WTC11 (cell line): ENCODE data around the gene HNRNPL. TPM values are rescaled to one million over a fixed set of nuclear protein-coding genes. Genes with fewer than 3 reads are reported as not detected.
"Not testable (repeated sequence)": the region's sequence is repeated elsewhere in the genome, so short reads cannot be mapped to it uniquely, and the experiment has no call there.

Source experiments
- ATAC-seq: fragments of 200-7000 bp; cut with Tn5 transposase; 2 replicates; pipeline ENCODE4 v1.10.0; 2021; ENCODE audit warnings: mild to moderate bottlenecking, moderate library complexity
- CTCF ChIA-PET: fragments of 300-600 bp; sonication (Branson Sonifier 250); formaldehyde crosslinking; loops from one replicate; lab custom pipeline; 2021; ENCODE audit warnings: antibody characterized with exemption; lab: Charles Lee
- POLR2A ChIA-PET: fragments of 350-600 bp; sonication (Branson Sonifier 250); formaldehyde crosslinking; loops from one replicate; lab custom pipeline; 2021; ENCODE audit warnings: antibody characterized with exemption; lab: Charles Lee
- DNase-seq: peaks from one replicate; pipeline ENCODE4 v3.0.0; 2021; ENCODE audit warnings: low spot score
- H3K27ac Mint-ChIP-seq: 2 replicates; pipeline ENCODE4 v1.8.0; 2021; ENCODE audit warnings: mixed read lengths
- H3K27me3 Mint-ChIP-seq: 2 replicates; pipeline ENCODE4 v1.8.0; 2021; ENCODE audit warnings: low read depth, mild to moderate bottlenecking, moderate library complexity, mixed read lengths
- H3K36me3 Mint-ChIP-seq: 2 replicates; pipeline ENCODE4 v1.8.0; 2021; ENCODE audit warnings: mixed read lengths
- H3K4me1 Mint-ChIP-seq: 2 replicates; pipeline ENCODE4 v1.8.0; 2022; ENCODE audit warnings: mixed read lengths
- H3K4me3 Mint-ChIP-seq: 2 replicates; pipeline ENCODE4 v1.8.0; 2021; ENCODE audit warnings: mild to moderate bottlenecking, moderate library complexity, mixed read lengths
- H3K9me3 Mint-ChIP-seq: 2 replicates; pipeline ENCODE4 v1.8.0; 2021; ENCODE audit warnings: mixed read lengths
- ETV6 ChIP-seq: sonication (generic); formaldehyde crosslinking; IDR thresholded peaks from 2 replicates; pipeline ENCODE4 v1.8.1; 2022; ENCODE audit warnings: mild to moderate bottlenecking, missing genetic modification reagents
- MYBL2 ChIP-seq: sonication (generic); formaldehyde crosslinking; IDR thresholded peaks from 2 replicates; pipeline ENCODE4 v1.8.1; 2023; ENCODE audit warnings: mild to moderate bottlenecking, moderate library complexity, missing genetic modification reagents
- RELA ChIP-seq: sonication (generic); formaldehyde crosslinking; IDR thresholded peaks from 2 replicates; pipeline ENCODE4 v1.8.1; 2022; ENCODE audit warnings: missing genetic modification reagents, mild to moderate bottlenecking, borderline replicate concordance
- ZNF263 ChIP-seq: sonication (generic); formaldehyde crosslinking; IDR thresholded peaks from 2 replicates; pipeline ENCODE4 v1.8.1; 2022; ENCODE audit warnings: low read depth, mild to moderate bottlenecking, moderate library complexity, missing genetic modification reagents
- total RNA-seq: library from RNA; stranded (reverse); gene quantifications from 3 replicates; pipeline ENCODE4 v1.2.3, GENCODE V29; 2021
- TF ChIP-seq, protein P1 (sequence below): sonication (generic); formaldehyde crosslinking; IDR thresholded peaks from 2 replicates; pipeline ENCODE4 v1.8.0; 2022; ENCODE audit warnings: missing genetic modification reagents
- TF ChIP-seq, protein P2 (sequence below): sonication (generic); formaldehyde crosslinking; IDR thresholded peaks from 2 replicates; pipeline ENCODE4 v1.8.1; 2023; ENCODE audit warnings: mild to moderate bottlenecking, missing genetic modification reagents
- TF ChIP-seq, protein P3 (sequence below): fragments of 250-450 bp; sonication (Bioruptor Pico); IDR thresholded peaks from 2 replicates; pipeline ENCODE4 v1.9.0; 2021; ENCODE audit warnings: mild to moderate bottlenecking, borderline replicate concordance
- TF ChIP-seq, protein P4 (sequence below): sonication (generic); formaldehyde crosslinking; IDR thresholded peaks from 2 replicates; pipeline ENCODE4 v1.8.0; 2023; ENCODE audit warnings: mild to moderate bottlenecking, missing genetic modification reagents

The HNRNPL gene
- total RNA-seq, 1 experiment from 2014 or later, result 779 TPM

DNA sequence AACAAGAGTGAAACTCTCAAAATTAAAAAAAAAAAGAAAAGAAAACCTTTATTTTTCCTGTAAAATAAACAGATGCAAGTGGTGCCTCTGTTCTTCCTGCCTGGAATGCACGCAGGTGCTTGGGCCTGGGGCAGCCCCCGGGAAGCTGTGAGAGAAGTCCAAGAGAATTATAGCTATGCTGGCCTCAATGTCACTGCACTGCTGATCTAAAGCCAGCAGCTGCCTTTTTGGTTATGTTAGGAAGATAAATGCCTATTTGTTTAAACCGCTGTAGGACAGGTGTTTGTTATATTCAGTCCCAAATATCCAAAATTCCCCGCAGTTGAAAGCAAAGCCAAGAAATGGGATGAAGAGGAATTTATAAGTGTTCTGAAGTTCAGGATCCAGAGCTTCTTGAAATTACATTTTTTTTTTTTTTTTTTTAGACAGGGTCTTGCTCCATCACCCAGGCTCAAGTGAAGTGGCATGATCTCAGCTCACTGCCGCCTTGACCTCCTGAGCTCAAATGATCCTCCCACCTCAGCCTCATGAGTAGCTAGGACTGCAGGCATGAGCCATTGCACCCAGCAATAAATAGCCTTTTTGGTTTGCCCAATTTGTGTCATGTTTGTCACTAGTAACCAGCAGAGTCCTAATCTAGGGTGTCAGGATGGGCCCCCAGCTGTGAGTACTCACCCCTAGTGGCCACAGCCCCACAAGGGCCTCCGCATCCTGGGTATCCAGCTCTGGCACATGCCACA, 26.0 kb upstream of the HNRNPL start:
- peaks cover 20% of the 10 kb centered on the region for H3K4me1 Mint-ChIP-seq
- H3K4me3 Mint-ChIP-seq, result no peak overlapping the region
- ChIA-PET POLR2A (interaction anchor here (1.2 kb wide), 1 partner anchor 27 kb away, joined by 3 read pairs; no protein-coding TSS in a partner anchor), CTCF (interaction anchor here (0.7 to 7.1 kb wide), 6 partner anchors 12 to 473 kb away, joined by 3 to 43 read pairs (median 4); partner anchors contain the start of genes FAM98C, MRPS12, NFKBIB and SARS2)
- DNase-seq (no peak), ATAC-seq (no peak)
- H3K27ac Mint-ChIP-seq, result no peak overlapping the region
- TF ChIP-seq RELA (CRISPR knock-in tag), result no peak
- TF ChIP-seq, protein P1, sequence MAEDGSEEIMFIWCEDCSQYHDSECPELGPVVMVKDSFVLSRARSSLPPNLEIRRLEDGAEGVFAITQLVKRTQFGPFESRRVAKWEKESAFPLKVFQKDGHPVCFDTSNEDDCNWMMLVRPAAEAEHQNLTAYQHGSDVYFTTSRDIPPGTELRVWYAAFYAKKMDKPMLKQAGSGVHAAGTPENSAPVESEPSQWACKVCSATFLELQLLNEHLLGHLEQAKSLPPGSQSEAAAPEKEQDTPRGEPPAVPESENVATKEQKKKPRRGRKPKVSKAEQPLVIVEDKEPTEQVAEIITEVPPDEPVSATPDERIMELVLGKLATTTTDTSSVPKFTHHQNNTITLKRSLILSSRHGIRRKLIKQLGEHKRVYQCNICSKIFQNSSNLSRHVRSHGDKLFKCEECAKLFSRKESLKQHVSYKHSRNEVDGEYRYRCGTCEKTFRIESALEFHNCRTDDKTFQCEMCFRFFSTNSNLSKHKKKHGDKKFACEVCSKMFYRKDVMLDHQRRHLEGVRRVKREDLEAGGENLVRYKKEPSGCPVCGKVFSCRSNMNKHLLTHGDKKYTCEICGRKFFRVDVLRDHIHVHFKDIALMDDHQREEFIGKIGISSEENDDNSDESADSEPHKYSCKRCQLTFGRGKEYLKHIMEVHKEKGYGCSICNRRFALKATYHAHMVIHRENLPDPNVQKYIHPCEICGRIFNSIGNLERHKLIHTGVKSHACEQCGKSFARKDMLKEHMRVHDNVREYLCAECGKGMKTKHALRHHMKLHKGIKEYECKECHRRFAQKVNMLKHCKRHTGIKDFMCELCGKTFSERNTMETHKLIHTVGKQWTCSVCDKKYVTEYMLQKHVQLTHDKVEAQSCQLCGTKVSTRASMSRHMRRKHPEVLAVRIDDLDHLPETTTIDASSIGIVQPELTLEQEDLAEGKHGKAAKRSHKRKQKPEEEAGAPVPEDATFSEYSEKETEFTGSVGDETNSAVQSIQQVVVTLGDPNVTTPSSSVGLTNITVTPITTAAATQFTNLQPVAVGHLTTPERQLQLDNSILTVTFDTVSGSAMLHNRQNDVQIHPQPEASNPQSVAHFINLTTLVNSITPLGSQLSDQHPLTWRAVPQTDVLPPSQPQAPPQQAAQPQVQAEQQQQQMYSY, result no peak
- TF ChIP-seq MYBL2 (CRISPR knock-in tag), result no peak
- TF ChIP-seq, protein P2, sequence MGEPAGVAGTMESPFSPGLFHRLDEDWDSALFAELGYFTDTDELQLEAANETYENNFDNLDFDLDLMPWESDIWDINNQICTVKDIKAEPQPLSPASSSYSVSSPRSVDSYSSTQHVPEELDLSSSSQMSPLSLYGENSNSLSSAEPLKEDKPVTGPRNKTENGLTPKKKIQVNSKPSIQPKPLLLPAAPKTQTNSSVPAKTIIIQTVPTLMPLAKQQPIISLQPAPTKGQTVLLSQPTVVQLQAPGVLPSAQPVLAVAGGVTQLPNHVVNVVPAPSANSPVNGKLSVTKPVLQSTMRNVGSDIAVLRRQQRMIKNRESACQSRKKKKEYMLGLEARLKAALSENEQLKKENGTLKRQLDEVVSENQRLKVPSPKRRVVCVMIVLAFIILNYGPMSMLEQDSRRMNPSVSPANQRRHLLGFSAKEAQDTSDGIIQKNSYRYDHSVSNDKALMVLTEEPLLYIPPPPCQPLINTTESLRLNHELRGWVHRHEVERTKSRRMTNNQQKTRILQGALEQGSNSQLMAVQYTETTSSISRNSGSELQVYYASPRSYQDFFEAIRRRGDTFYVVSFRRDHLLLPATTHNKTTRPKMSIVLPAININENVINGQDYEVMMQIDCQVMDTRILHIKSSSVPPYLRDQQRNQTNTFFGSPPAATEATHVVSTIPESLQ (CRISPR knock-in tag), result no peak
- TF ChIP-seq, protein P3, sequence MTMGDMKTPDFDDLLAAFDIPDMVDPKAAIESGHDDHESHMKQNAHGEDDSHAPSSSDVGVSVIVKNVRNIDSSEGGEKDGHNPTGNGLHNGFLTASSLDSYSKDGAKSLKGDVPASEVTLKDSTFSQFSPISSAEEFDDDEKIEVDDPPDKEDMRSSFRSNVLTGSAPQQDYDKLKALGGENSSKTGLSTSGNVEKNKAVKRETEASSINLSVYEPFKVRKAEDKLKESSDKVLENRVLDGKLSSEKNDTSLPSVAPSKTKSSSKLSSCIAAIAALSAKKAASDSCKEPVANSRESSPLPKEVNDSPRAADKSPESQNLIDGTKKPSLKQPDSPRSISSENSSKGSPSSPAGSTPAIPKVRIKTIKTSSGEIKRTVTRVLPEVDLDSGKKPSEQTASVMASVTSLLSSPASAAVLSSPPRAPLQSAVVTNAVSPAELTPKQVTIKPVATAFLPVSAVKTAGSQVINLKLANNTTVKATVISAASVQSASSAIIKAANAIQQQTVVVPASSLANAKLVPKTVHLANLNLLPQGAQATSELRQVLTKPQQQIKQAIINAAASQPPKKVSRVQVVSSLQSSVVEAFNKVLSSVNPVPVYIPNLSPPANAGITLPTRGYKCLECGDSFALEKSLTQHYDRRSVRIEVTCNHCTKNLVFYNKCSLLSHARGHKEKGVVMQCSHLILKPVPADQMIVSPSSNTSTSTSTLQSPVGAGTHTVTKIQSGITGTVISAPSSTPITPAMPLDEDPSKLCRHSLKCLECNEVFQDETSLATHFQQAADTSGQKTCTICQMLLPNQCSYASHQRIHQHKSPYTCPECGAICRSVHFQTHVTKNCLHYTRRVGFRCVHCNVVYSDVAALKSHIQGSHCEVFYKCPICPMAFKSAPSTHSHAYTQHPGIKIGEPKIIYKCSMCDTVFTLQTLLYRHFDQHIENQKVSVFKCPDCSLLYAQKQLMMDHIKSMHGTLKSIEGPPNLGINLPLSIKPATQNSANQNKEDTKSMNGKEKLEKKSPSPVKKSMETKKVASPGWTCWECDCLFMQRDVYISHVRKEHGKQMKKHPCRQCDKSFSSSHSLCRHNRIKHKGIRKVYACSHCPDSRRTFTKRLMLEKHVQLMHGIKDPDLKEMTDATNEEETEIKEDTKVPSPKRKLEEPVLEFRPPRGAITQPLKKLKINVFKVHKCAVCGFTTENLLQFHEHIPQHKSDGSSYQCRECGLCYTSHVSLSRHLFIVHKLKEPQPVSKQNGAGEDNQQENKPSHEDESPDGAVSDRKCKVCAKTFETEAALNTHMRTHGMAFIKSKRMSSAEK (CRISPR knock-in tag), result no peak
- no peaks in the 10 kb centered on the region for H3K36me3 Mint-ChIP-seq
- peaks cover 3% of the 10 kb centered on the region for H3K27me3 Mint-ChIP-seq
- H3K9me3 Mint-ChIP-seq, result no peaks in the 10 kb centered on the region

DNA sequence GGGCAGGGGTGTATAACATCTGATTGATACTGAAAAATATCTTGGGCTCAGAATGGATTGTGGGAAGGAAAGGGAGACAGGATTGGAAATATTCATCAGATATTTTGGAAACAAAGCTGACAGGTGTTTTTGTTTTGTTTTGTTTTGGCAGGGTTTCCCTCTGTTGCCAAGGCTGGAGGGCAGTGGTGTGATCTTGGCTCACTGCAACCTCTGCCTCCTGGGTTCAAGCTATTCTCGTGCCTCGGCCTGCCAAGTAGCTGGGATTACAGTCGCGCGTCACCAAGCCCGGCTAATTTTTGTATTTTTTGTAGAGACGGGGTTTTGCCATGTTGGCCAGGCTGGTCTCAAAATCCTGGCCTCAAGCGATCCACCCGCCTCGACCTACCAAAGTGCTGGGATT, 23.6 kb upstream of the HNRNPL start:
- H3K4me3 Mint-ChIP-seq, DNase-seq, H3K36me3 Mint-ChIP-seq, H3K9me3 Mint-ChIP-seq, ATAC-seq, H3K27ac Mint-ChIP-seq: not testable (repeated sequence)
- Mint-ChIP-seq H3K4me1 (peaks cover 23% of the 10 kb centered on the region), H3K27me3 (peaks cover 21% of the 10 kb centered on the region)
- ChIA-PET CTCF (interaction anchor here (7.1 kb wide), 1 partner anchor 14 kb away, joined by 43 read pairs; no protein-coding TSS in a partner anchor), POLR2A (interaction anchor here (0.7 kb wide), 1 partner anchor 21 kb away, joined by 3 read pairs; no protein-coding TSS in a partner anchor)

DNA sequence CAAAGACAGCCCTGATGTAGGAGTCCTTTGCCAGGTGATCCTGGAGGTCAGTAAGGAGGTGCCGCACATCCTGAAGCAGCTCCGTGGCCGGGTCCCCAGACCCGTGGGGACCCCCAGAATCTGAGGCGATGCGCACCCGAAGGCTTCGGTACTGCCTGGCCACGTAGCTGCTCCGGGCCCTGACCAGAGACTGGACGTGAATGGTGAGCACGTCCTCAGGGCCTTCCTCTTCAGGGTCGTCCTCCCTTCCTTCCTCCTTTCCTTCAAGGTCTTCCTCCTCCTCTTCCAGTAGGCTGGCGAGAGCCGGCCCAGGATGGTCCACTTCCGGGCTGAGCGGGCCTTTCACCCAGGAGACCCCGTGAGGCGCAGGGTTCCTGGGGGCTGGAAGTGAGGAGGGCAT, 20.8 kb upstream of the HNRNPL start:
- DNase-seq (no peak), ATAC-seq (no peak)
- Mint-ChIP-seq H3K27me3 (peaks cover 21% of the 10 kb centered on the region), H3K4me3 (peak overlapping the region; percentile 79), H3K27ac (no peak overlapping the region), H3K36me3 (no peaks in the 10 kb centered on the region), H3K9me3 (no peaks in the 10 kb centered on the region), H3K4me1 (peaks cover 7% of the 10 kb centered on the region)
- ChIA-PET CTCF (interaction anchor here (0.6 to 2.9 kb wide), 10 partner anchors 17 to 467 kb away, joined by 3 to 17 read pairs (median 4); partner anchors contain the start of genes FAM98C, FBXO17, MRPS12 and NFKBIB), POLR2A (no interaction called here)
- TF ChIP-seq, protein P4, sequence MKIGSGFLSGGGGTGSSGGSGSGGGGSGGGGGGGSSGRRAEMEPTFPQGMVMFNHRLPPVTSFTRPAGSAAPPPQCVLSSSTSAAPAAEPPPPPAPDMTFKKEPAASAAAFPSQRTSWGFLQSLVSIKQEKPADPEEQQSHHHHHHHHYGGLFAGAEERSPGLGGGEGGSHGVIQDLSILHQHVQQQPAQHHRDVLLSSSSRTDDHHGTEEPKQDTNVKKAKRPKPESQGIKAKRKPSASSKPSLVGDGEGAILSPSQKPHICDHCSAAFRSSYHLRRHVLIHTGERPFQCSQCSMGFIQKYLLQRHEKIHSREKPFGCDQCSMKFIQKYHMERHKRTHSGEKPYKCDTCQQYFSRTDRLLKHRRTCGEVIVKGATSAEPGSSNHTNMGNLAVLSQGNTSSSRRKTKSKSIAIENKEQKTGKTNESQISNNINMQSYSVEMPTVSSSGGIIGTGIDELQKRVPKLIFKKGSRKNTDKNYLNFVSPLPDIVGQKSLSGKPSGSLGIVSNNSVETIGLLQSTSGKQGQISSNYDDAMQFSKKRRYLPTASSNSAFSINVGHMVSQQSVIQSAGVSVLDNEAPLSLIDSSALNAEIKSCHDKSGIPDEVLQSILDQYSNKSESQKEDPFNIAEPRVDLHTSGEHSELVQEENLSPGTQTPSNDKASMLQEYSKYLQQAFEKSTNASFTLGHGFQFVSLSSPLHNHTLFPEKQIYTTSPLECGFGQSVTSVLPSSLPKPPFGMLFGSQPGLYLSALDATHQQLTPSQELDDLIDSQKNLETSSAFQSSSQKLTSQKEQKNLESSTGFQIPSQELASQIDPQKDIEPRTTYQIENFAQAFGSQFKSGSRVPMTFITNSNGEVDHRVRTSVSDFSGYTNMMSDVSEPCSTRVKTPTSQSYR (CRISPR knock-in tag), result no peak
- TF ChIP-seq ZNF263 (CRISPR knock-in tag) (peak; percentile 66; the same call in 1 of the 2 replicates), ETV6 (no peak)
